PC-3 (cell line): ENCODE data around the gene RIT2. TPM values are rescaled to one million over a fixed set of nuclear protein-coding genes. Genes with fewer than 3 reads are reported as not detected.

Experiments
- ATAC-seq: fragments of 200-7000 bp; cut with Tn5 transposase; 2 replicates; pipeline ENCODE4 v1.9.1; 2020; ENCODE audit warnings: mild to moderate bottlenecking, moderate library complexity
- BruUV-seq: library from RNA; stranded (reverse); fragments of 400-500 nt; replicated peaks from 2 replicates; lab custom pipeline; 2021; lab: Mats Ljungman, UMichigan
- CTCF ChIA-PET: fragments of 300-600 bp; sonication (Branson Sonifier 250); formaldehyde crosslinking; loops from one replicate; lab custom pipeline; 2022; ENCODE audit warnings: antibody characterized with exemption; lab: Charles Lee
- POLR2A ChIA-PET: fragments of 300-600 bp; sonication (Branson Sonifier 250); formaldehyde crosslinking; loops from one replicate; lab custom pipeline; 2022; ENCODE audit warnings: antibody characterized with exemption; ENCODE audit not compliant: unreplicated experiment; lab: Charles Lee
- DNase-seq: peaks from one replicate; pipeline ENCODE4 v3.0.0-alpha.2; 2015
- H2AFZ ChIP-seq: fragments of 300-600 bp; sonication (generic); 2 replicates; pipeline ENCODE4 v1.6.0; 2016; ENCODE audit warnings: antibody characterized with exemption, low read length
- H3F3A ChIP-seq: fragments of 300-600 bp; sonication (generic); one replicate; pipeline ENCODE4 v1.6.0; 2017; ENCODE audit warnings: antibody characterized with exemption, low read length, control low read depth, mild to moderate bottlenecking; ENCODE audit not compliant: unreplicated experiment
- H3K27ac ChIP-seq: fragments of 300-600 bp; sonication (generic); 2 replicates; pipeline ENCODE4 v1.5.1; 2016; ENCODE audit warnings: mild to moderate bottlenecking, low read length
- H3K27me3 ChIP-seq: fragments of 300-600 bp; sonication (generic); 2 replicates; pipeline ENCODE4 v1.6.1; 2016; ENCODE audit warnings: low read length, mixed read lengths
- H3K36me3 ChIP-seq: fragments of 300-600 bp; sonication (generic); 2 replicates; pipeline ENCODE4 v1.6.1; 2016; ENCODE audit warnings: low read depth, mixed run types, low read length, mixed read lengths
- H3K4me1 ChIP-seq: fragments of 300-600 bp; sonication (generic); 2 replicates; pipeline ENCODE4 v1.5.1; 2016; ENCODE audit warnings: low read length; ENCODE audit not compliant: insufficient read depth
- H3K4me2 ChIP-seq: fragments of 300-600 bp; sonication (generic); 2 replicates; pipeline ENCODE4 v1.6.0; 2016; ENCODE audit warnings: low read length
- H3K4me3 ChIP-seq: fragments of 300-600 bp; sonication (generic); 2 replicates; pipeline ENCODE4 v1.5.1; 2016; ENCODE audit warnings: mild to moderate bottlenecking, low read length, mixed read lengths
- H3K79me2 ChIP-seq: fragments of 300-600 bp; sonication (generic); 2 replicates; pipeline ENCODE4 v1.6.1; 2017; ENCODE audit warnings: low read length, mixed read lengths
- H3K9ac ChIP-seq: fragments of 300-600 bp; sonication (generic); 2 replicates; pipeline ENCODE4 v1.6.0; 2016; ENCODE audit warnings: mild to moderate bottlenecking, low read length
- H3K9me2 ChIP-seq: fragments of 300-600 bp; sonication (generic); replicated peaks from 2 replicates; pipeline ENCODE4 v1.6.1; 2016; ENCODE audit warnings: mixed run types, low read length, mixed read lengths
- H3K9me3 ChIP-seq: fragments of 300-600 bp; sonication (generic); 2 replicates; pipeline ENCODE4 v1.6.1; 2016; ENCODE audit warnings: low read length, mixed read lengths
- H4K20me1 ChIP-seq: fragments of 300-600 bp; sonication (generic); 2 replicates; pipeline ENCODE4 v1.6.1; 2016; ENCODE audit warnings: low read length, mixed read lengths
- EZH2 ChIP-seq: fragments of 300-600 bp; sonication (generic); IDR thresholded peaks from one replicate; pipeline ENCODE4 v1.6.1; 2017; ENCODE audit warnings: antibody characterized with exemption, mild to moderate bottlenecking, low read length; ENCODE audit not compliant: unreplicated experiment
- EZH2phosphoT487 ChIP-seq: fragments of 300-600 bp; sonication (generic); IDR thresholded peaks from 2 replicates; pipeline ENCODE4 v1.6.1; 2018; ENCODE audit warnings: mild to moderate bottlenecking, antibody characterized with exemption, low read length, borderline replicate concordance
- intact Hi-C: fragments of 100-400 bp; cut with micrococcal nuclease; formaldehyde crosslinking; loops from 2 replicates; pipeline ENCODE4 v1.9.0; 2023
- total RNA-seq: library from RNA; depleted of rRNA; stranded (reverse); fragments of >200 nt; gene quantifications from 2 replicates; pipeline ENCODE4 v1.2.3, GENCODE V29; 2014
- TF ChIP-seq, protein P1 (sequence below): fragments of 300-600 bp; sonication (generic); conservative IDR thresholded peaks from 2 replicates; pipeline ENCODE4 v1.5.1; 2017; ENCODE audit warnings: antibody characterized with exemption, low read depth, mild to moderate bottlenecking, low read length

RIT2 gene
- total RNA-seq, 1 experiment from 2014 or later, result not detected

DNA sequence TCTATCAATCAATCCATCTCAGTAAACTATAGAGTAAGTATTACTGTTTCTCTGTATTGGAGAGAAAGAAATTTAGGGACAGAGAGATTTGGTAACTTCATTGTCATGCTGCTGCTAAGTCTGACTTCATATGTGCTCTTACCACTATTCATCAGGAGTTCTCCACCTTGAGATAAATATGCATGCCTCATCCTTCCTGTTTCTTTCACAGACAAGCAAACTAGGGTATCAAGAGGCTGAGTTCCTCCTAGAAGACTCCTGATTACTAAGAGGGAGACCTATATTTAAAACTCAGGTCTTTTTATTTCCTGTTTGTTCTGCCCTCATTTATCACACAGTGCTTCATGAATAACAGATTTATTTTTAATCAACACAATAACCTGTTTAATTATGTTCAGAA, 34.1 kb downstream of the RIT2 start:
- Histone ChIP-seq H3K4me3 (no peak overlapping the region), H3K9me2 (no peaks in the 10 kb centered on the region)
- intact Hi-C loops, result no loop called here

DNA sequence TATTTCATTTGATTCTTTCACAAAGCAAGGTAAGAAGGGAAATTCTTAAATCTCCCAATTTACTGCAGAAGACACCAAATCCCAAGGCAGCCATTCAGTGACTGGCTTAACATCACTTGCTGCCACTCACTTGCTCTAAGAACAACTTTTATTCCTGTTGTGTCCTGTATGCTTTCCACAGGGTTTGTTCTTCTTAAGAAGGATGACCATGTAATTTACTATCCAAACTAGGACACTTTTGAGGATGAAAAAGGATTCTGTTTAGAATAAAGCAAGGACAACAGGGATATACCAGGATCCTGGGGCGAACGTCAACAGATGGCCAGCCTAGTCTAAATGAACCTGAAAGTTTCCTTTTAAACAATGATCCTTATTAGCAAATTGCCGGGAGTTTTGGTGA, 34.8 kb downstream of the RIT2 start:
- DNase-seq, result no peak
- H3K79me2 ChIP-seq, result no peaks in the 10 kb centered on the region
- ChIA-PET CTCF (no interaction called here), POLR2A (no interaction called here)
- no peak overlapping the region for H3K9ac ChIP-seq
- no peaks in the 10 kb centered on the region for H3K4me1 ChIP-seq
- H3K9me2 ChIP-seq, result no peaks in the 10 kb centered on the region
- H3K9me3 ChIP-seq, result no peaks in the 10 kb centered on the region
- TF ChIP-seq, protein P1, sequence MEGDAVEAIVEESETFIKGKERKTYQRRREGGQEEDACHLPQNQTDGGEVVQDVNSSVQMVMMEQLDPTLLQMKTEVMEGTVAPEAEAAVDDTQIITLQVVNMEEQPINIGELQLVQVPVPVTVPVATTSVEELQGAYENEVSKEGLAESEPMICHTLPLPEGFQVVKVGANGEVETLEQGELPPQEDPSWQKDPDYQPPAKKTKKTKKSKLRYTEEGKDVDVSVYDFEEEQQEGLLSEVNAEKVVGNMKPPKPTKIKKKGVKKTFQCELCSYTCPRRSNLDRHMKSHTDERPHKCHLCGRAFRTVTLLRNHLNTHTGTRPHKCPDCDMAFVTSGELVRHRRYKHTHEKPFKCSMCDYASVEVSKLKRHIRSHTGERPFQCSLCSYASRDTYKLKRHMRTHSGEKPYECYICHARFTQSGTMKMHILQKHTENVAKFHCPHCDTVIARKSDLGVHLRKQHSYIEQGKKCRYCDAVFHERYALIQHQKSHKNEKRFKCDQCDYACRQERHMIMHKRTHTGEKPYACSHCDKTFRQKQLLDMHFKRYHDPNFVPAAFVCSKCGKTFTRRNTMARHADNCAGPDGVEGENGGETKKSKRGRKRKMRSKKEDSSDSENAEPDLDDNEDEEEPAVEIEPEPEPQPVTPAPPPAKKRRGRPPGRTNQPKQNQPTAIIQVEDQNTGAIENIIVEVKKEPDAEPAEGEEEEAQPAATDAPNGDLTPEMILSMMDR, result no peak
- H3F3A ChIP-seq, result no peaks in the 10 kb centered on the region
- H2AFZ ChIP-seq, result no peak overlapping the region
- H3K27ac ChIP-seq, result no peak overlapping the region
- no peaks in the 10 kb centered on the region for H3K27me3 ChIP-seq
- no peak overlapping the region for H3K4me2 ChIP-seq
- no peaks in the 10 kb centered on the region for H3K36me3 ChIP-seq
- no peak for ATAC-seq
- H4K20me1 ChIP-seq, result no peaks in the 10 kb centered on the region
- intact Hi-C loops, result no loop called here
- no TSS peak for BruUV-seq
- no peak overlapping the region for H3K4me3 ChIP-seq

More for the DNA sequence above, 34.1 kb downstream of the RIT2 start:
- no TSS peak for BruUV-seq
- no peak overlapping the region for H2AFZ ChIP-seq
- ChIA-PET CTCF (no interaction called here), POLR2A (no interaction called here)
- no peaks in the 10 kb centered on the region for H3K9me3 ChIP-seq
- no peaks in the 10 kb centered on the region for H3K4me1 ChIP-seq
- DNase-seq (no peak), ATAC-seq (no peak)
- H3K79me2 ChIP-seq, result no peaks in the 10 kb centered on the region
- no peak for TF ChIP-seq EZH2
- TF ChIP-seq EZH2phosphoT487, result no peak
- TF ChIP-seq, protein P1, result no peak
- H3K36me3 ChIP-seq, result no peaks in the 10 kb centered on the region
- no peaks in the 10 kb centered on the region for H3K27me3 ChIP-seq
- no peaks in the 10 kb centered on the region for H3F3A ChIP-seq
- no peak overlapping the region for H3K4me2 ChIP-seq
- no peak overlapping the region for H3K9ac ChIP-seq
- H3K27ac ChIP-seq, result no peak overlapping the region
- H4K20me1 ChIP-seq, result no peaks in the 10 kb centered on the region

DNA sequence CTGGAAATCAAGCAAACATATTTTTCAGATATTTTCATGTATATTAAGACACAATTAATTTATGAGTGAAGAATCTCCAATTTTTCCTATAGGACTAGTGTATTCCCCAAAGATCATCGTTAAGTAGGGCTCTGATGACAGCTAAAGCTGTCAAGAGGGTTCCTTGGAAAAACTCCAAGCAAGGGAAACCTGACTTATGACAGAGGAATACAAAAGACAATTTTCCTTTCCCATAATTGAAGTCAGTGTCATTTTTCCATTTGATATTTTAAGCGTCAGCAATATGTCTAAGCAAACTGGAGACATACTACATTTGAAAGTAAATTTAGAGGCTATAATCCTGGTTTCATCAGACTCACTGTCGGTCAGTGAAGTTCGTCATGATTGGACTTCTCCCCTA, 36.1 kb downstream of the RIT2 start:
- H3K79me2 ChIP-seq, result no peaks in the 10 kb centered on the region
- TF ChIP-seq EZH2 (no peak), EZH2phosphoT487 (no peak)
- TF ChIP-seq, protein P1, result no peak
- H3K27ac ChIP-seq, result no peak overlapping the region
- no peak overlapping the region for H3K9ac ChIP-seq
- no TSS peak for BruUV-seq
- no peak for ATAC-seq
- POLR2A ChIA-PET, result no interaction called here
- no peaks in the 10 kb centered on the region for H3K27me3 ChIP-seq
- no peaks in the 10 kb centered on the region for H3K9me3 ChIP-seq
- H3K4me2 ChIP-seq, result no peak overlapping the region
- no peaks in the 10 kb centered on the region for H3K36me3 ChIP-seq
- DNase-seq, result no peak
- no peaks in the 10 kb centered on the region for H4K20me1 ChIP-seq
- no peak overlapping the region for H3K4me3 ChIP-seq
- CTCF ChIA-PET, result no interaction called here
- no peaks in the 10 kb centered on the region for H3K9me2 ChIP-seq
- no peaks in the 10 kb centered on the region for H3K4me1 ChIP-seq
- intact Hi-C loops, result no loop called here
- no peak overlapping the region for H2AFZ ChIP-seq
- H3F3A ChIP-seq, result no peaks in the 10 kb centered on the region
